Type B pancreatic cell (in vitro differentiated cells): ENCODE measurements around the gene ABLIM1. TPM values are rescaled to one million over a fixed set of nuclear protein-coding genes. Genes with fewer than 3 reads are reported as not detected.
A peak's percentile ranks its signal among the peaks of the same experiment; 100 is the strongest.

ENCODE experiments used
- DNase-seq: peaks from one replicate; pipeline ENCODE4 v3.0.0; 2021; ENCODE audit warnings: mixed read lengths; ENCODE audit not compliant: unreplicated experiment; ENCODE audit errors: extremely low spot score
- H3K27ac Mint-ChIP-seq: 2 replicates; pipeline ENCODE4 v1.8.0; 2021; ENCODE audit warnings: mild to moderate bottlenecking, mixed read lengths
- H3K27me3 Mint-ChIP-seq: 2 replicates; pipeline ENCODE4 v1.8.0; 2021; ENCODE audit warnings: mixed read lengths
- H3K36me3 Mint-ChIP-seq: 2 replicates; pipeline ENCODE4 v1.8.0; 2021; ENCODE audit warnings: mixed read lengths
- H3K4me1 Mint-ChIP-seq: one replicate; pipeline ENCODE4 v1.8.0; 2021; ENCODE audit warnings: mixed read lengths; ENCODE audit not compliant: unreplicated experiment
- H3K4me3 Mint-ChIP-seq: 2 replicates; pipeline ENCODE4 v1.8.0; 2021; ENCODE audit warnings: mild to moderate bottlenecking, mixed read lengths
- H3K9me3 Mint-ChIP-seq: 2 replicates; pipeline ENCODE4 v1.8.0; 2021; ENCODE audit warnings: mixed read lengths
- total RNA-seq: library from RNA; stranded (reverse); gene quantifications from 2 replicates; pipeline ENCODE4 v1.2.1, GENCODE V29; 2021; ENCODE audit warnings: low replicate concordance
- TF ChIP-seq, protein P1 (sequence below): fragments of 200-600 bp; sonication (generic); conservative IDR thresholded peaks from 2 replicates; pipeline ENCODE4 v1.5.0; 2021; ENCODE audit warnings: antibody characterized with exemption, mild to moderate bottlenecking

The ABLIM1 gene
- total RNA-seq, 1 donor from 2014 or later: 77.7 TPM

DNA sequence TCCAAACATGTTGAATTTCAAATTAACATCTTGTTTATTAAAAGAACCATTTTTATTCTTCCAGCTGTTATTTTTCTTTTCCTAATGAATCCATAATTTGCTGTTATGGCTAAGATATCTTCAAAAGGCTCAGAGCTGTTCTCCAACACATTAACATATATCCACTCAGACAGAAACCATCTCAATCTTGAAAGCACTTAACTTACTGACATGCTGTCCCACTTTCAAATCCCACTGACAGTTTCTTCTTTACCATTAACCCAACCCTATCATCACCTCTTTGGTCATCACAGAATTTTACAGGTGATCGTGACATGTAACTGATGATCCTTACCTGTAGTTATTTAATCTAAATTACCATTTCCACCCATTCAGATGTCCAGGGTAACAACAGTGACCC lies 178.2 kb downstream of the ABLIM1 start:
- Mint-ChIP-seq H3K4me3 (no peak overlapping the region), H3K27me3 (no peaks in the 10 kb centered on the region), H3K36me3 (peaks cover 24% of the 10 kb centered on the region), H3K9me3 (no peaks in the 10 kb centered on the region), H3K4me1 (peaks cover 16% of the 10 kb centered on the region), H3K27ac (no peak overlapping the region)
- TF ChIP-seq, protein P1, sequence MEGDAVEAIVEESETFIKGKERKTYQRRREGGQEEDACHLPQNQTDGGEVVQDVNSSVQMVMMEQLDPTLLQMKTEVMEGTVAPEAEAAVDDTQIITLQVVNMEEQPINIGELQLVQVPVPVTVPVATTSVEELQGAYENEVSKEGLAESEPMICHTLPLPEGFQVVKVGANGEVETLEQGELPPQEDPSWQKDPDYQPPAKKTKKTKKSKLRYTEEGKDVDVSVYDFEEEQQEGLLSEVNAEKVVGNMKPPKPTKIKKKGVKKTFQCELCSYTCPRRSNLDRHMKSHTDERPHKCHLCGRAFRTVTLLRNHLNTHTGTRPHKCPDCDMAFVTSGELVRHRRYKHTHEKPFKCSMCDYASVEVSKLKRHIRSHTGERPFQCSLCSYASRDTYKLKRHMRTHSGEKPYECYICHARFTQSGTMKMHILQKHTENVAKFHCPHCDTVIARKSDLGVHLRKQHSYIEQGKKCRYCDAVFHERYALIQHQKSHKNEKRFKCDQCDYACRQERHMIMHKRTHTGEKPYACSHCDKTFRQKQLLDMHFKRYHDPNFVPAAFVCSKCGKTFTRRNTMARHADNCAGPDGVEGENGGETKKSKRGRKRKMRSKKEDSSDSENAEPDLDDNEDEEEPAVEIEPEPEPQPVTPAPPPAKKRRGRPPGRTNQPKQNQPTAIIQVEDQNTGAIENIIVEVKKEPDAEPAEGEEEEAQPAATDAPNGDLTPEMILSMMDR: no peak
- DNase-seq: no peak

DNA sequence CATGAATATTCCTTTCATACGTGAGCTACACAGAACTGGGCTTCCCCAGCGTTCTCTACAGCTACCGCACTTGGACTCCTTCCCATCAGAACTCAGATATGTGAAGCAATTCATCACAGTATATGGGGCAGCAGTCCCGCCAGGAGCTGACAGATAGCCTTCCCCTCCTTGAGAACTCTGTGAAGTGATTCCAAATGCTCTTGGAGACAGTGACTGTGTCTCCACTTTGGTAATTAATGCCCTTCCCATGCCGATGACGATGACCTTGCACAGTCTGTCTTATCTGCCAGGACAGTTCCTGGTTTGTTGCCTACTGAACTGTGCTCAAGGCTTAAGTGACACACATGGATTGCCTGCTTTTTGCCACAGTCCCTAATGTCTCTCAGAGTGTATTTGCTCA lies 178.8 kb downstream of the ABLIM1 start:
- Mint-ChIP-seq H3K27me3 (no peaks in the 10 kb centered on the region), H3K4me1 (peaks cover 16% of the 10 kb centered on the region), H3K27ac (no peak overlapping the region), H3K4me3 (no peak overlapping the region), H3K9me3 (no peaks in the 10 kb centered on the region), H3K36me3 (peaks cover 19% of the 10 kb centered on the region)
- TF ChIP-seq, protein P1: no peak
- DNase-seq: no peak

DNA sequence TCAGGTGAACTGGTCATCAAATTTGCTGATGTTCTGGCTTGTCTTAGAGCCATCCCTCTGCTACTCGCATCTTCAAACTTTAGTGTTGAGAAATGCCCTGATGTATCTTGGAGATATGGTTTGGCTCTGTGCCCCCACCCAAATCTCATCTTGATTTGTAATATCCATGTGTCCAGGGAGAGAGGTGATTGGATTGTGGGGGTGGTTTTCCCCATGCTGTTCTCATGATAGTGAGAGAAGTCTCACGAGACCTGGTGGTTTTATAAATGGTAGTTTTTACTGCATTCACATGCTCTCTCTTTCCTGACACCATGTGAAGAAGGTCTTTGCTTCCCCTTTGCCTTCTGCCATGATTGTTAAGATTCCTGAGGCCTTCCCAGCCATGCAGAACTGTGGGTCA lies 179.8 kb downstream of the ABLIM1 start:
- peaks cover 23% of the 10 kb centered on the region for H3K36me3 Mint-ChIP-seq

GRCh38 chr10:114477285-114477684 lies 180.8 kb downstream of the ABLIM1 start:
- DNase-seq: no peak
- no peaks in the 10 kb centered on the region for H3K9me3 Mint-ChIP-seq
- peaks cover 24% of the 10 kb centered on the region for H3K4me1 Mint-ChIP-seq
- H3K27me3 Mint-ChIP-seq: no peaks in the 10 kb centered on the region
- peaks cover 23% of the 10 kb centered on the region for H3K36me3 Mint-ChIP-seq
- H3K4me3 Mint-ChIP-seq: no peak overlapping the region
- no peak overlapping the region for H3K27ac Mint-ChIP-seq
- TF ChIP-seq, protein P1: no peak

More for the DNA sequence above, 179.8 kb downstream of the ABLIM1 start:
- TF ChIP-seq, protein P1: no peak
- H3K9me3 Mint-ChIP-seq: no peaks in the 10 kb centered on the region
- H3K4me3 Mint-ChIP-seq: no peak overlapping the region
- peaks cover 21% of the 10 kb centered on the region for H3K4me1 Mint-ChIP-seq
- H3K27ac Mint-ChIP-seq: no peak overlapping the region
- no peak for DNase-seq
- no peaks in the 10 kb centered on the region for H3K27me3 Mint-ChIP-seq

GRCh38 chr10:114474989-114475388 lies 183.1 kb downstream of the ABLIM1 start:
- TF ChIP-seq, protein P1: no peak
- Mint-ChIP-seq H3K4me3 (no peak overlapping the region), H3K4me1 (peaks cover 23% of the 10 kb centered on the region), H3K36me3 (peaks cover 20% of the 10 kb centered on the region), H3K9me3 (no peaks in the 10 kb centered on the region), H3K27me3 (no peaks in the 10 kb centered on the region), H3K27ac (no peak overlapping the region)
- no peak for DNase-seq

DNA sequence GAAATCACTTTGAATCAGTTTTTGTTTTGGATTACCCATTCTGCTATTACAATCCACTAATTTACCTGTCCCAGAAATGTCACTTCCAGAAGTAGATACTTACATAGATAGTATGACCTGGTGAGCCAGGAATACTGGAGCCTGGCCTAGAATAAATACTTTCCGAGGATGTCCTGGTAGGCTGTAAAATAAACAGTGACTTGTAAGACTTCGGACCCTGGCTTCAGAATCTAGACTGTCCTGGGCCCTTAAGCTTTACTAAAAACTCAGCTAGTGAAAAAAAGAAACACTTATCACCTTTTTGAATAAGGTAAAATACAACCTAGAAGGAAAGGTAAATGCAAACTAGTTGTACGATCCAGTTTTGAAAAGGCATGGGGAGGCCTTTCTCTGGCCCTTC lies 184.3 kb downstream of the ABLIM1 start:
- Mint-ChIP-seq H3K4me3 (no peak overlapping the region), H3K27ac (peak overlapping the region; percentile 48), H3K9me3 (no peaks in the 10 kb centered on the region), H3K36me3 (peaks cover 16% of the 10 kb centered on the region), H3K27me3 (no peaks in the 10 kb centered on the region), H3K4me1 (peaks cover 23% of the 10 kb centered on the region)
- DNase-seq: no peak
- TF ChIP-seq, protein P1: no peak
